Stimulated activated CD8-positive, alpha-beta memory T cell treated with anti-CD3 and anti-CD28 coated beads, Interleukin-15, amount 100 ng/mL, for 24 hours (primary cell): ENCODE measurements around the gene DUSP22.

Experiments
- DNase-seq: peaks from one replicate; pipeline ENCODE4 v3.0.0-alpha.2; 2020; ENCODE audit warnings: low read depth

Gene DUSP22

DNA sequence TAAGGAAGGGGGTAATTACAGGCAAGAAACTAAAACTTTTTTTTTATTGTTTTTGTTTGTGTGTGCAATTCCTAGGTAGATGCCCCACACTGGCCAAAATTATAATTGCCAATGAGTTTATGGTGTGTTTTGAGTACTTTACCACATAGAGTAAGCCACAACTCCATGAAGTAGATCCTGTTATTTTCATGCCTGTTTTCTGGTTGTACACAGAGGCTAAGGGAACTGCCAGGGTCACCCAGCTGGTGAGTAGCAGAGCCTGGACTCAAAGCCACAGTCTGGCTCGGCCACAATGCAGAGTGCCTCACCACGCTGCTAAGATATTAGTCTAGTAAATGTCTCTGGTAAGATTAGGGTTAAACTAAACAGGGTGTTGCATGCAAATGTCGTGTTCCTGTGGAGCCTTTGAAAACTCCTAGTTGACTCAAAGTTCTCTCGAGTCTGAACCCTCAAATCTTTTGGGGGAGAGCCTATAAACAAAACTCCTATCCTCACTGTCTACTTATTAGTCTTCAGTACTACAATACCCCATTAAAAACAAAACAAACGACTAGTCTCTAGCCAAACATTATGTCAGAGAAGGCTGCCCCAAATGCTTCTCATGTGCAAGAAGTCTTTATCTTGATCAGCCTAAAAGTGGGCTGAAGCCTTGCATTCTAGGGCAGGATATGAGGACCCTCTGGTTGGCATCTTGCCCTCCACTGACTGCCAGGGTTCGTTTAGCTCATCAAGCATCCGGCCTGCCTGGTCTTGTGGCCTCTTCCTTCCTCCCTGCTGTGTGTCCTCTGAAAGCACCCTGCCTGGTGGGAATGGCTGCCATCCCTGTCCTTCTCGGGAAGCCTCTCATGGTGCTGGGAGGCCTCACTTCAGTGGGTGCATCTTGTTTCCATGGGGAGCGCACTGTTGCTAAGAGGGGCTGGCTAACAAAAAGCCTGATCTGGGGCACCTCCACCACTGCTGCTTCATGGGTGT lies 4.2 kb downstream of the DUSP22 start:
- no peak for DNase-seq

DNA sequence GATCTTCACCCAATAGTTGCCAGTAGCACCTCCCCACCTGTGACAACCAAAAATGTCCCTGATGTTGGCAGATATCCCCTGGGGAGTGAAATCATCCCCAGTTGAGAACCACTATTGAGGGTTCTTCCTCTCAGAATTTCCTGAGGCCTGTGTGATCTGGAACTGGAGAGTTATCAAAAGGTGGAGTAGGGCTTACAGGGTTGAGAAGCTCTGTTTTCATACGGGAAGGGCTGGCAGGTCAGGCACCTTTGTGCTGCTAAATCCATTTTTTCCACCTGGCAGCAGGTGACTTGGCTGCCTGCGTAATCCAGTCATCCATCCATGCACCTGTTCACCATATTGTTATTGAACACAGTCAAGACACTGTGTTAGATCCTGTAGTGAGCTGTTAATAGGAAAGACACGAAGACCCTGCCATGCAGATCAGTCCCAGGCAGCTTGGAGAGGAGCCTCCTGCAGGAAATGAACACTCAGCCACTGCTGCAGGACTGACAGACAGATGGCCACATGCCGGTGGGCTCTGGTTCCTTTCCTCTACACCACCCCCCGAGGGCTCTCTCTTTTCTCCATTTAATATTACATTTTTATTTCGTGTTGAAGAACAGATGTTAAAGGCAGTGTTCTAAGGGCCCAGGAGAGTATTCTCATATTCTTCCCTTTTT lies 5.4 kb downstream of the DUSP22 start:
- DNase-seq = no peak

DNA sequence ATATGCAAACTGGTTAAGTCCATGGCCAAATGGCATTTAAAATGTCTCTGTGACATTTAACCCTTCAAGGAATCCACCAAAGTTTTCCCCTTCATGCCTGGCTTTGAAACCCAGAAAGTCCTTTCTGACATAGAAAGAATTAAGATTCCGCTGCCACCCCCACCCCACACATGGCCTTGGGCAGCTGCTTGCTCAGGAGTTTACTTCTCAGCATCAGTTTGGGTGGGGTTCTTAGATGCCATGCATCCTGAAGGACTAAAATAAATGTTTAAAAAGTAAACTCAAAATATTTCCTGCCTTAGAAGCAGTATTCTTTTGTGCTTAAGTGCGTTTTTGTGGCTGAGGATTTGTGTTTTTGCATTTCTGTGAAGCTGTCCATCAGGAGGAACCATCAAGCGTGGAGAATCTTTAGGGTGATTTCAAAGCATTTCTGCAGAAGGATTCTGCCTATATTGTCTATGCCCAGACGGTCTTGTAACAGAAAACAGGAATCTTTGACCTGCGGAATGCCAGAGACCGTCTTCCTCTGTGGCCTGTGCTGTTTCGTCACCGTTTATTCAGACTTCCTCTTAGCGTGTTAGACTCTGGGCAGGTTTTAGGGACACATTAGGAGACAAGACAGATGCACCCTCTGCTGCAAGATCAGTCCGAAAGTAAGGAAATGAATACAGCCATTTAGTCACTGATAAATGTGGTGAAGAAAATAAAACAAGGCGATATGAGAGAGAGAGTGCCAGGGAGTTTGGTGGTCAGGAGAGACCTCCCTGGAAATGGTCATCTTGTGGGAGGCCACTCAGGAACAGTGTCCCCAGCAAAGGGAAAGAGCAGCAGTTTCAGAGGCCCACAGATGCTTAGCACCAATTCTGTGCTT lies 6.2 kb downstream of the DUSP22 start:
- DNase-seq = no peak

DNA sequence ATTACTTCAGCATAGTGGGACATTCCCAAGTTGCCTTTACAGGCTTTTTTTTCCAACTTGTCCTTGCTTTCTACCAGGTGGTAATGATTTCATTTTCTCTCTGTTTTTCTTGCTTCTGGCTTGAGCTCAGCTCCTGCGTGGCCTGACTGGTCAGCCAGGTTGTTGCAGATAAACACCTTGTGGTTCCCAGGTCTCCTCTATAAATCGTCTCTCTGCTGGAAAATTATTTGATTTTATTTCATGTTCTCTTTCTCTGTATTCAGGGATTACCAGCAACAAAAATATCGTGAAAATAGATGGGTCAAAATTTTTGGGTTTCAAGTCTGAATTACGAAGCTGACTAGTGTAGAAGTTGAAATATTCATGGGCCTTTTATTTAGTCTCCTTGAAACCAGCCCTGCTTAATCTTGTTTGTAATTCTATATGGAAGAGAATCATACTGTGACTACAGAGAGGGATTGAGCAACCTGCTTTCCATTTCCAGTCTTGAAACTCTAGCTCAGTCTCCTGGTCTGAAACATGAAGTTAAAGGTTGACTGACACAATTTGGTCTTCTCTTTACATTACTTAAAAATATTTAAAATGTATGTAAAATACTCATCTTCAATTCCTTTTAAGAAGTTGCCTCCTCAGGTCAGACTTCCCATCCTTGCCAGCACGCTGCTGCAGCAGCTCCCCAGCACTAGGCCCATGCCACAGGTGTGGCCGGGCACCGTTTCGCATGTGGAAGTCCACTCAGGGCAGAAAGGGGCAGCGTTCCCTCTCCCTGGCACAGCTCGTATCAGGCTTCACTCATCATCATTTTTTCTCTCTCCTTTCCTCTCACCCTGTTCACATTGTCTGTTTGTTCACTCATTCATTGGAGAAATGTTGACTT lies 7.1 kb downstream of the DUSP22 start:
- no peak for DNase-seq

DNA sequence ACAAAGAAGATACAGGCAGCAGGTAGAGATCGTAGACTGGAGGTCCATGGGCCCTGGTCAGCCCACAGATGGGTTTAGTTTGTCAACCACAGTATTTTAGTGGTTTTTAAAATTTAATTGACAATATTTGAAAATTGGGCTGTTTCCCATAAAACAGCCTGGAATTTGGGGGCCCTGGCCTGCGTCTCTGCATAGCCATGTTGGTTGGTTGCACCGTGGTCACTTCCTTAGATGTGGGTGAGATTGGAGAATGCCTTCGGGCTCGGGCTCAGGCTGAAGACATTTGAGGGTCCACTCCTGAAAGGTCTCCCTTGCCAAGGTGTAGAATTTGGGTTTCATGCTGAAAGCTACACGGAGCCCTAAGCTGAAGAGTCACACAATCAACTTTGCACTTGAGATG lies 7.7 kb downstream of the DUSP22 start:
- DNase-seq = no peak

DNA sequence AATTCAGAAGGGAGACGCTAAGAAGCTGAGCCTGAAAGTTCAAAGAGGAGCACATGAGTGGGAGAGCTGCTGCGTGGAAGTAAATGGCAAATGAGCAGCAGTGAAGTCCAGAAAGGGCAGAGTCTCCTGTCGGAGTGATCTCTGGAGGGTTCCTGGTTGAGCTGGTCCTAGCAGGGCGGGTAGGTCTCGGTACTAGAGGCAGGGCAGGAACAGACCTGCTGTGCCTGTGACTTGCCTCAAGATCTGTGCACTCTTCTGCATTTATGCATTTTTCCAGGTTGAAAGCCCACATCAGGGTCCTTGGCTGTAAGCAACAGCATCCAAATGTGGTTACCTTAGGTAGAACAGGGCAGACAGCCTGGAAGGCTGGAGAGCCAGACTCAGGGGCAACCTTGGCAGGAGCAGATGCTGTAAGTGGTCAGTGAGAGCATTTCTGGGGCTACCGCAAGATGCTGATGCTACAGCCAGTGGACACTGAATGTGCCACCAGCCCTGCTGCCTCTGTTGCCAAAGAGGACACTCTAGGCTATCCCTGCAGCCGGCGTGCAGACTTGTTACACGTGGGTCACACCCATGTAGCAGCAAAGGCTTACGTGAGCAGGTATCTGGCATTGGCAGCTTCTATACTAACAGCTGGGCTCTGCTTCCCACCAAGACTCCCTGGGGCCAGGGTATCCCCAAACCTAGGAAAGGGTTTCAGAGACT lies 8.4 kb downstream of the DUSP22 start:
- no peak for DNase-seq

DNA sequence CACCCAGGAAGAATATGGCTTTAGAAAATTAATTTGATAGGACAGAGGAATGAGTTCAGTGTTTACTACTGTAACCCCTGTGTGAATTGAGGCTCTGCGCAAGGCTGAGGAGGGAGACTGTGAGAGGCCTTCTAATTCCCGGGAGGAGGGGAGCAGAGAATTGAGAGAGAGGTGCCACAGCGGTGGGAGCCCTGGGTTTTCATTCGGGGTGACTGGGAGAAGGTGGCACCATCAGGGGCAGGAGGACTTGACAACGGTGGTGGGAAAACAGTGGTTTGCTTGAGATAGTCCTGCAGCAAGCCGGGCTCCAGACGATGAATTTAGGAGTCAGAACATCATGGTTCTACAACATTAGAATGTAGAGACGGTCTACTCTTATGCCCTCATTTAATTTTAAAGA lies 9.2 kb downstream of the DUSP22 start:
- no peak for DNase-seq

DNA sequence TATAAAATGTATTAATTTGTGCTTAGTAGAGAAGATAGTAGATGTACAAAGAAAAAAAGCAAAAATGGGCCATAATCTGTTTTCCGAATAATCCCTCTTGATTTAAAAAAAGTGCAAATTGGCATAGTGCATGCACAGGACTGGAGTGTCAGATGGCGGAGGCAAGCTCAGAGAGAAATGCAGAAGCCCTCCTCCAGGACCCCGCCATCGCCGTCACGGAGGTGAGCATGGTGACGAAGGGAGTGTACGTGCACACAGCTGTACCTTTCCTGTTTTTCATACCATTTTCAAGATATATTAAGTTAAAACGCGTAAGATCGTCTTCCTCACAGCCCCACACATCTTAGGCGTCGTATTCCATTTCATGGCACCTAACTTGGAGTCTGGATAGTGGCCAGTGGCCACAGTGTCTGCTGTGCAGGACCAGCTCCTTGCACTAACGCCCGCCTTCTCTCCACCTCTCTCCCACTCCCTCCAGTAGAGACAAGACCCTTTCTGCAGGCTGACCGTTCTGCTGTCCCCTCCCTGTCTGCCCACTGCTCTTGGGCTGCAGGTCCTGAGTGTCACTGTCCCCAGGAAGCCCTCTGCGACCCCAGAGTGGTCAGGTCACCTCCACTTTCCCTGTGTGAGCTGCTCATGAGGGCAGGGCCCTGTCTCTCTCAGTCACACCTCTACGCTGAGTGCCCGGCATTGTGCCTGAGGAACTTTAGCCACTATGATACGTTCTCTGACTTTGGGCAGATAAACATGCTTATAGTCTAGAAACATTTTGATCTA lies 9.8 kb downstream of the DUSP22 start:
- DNase-seq = no peak

DNA sequence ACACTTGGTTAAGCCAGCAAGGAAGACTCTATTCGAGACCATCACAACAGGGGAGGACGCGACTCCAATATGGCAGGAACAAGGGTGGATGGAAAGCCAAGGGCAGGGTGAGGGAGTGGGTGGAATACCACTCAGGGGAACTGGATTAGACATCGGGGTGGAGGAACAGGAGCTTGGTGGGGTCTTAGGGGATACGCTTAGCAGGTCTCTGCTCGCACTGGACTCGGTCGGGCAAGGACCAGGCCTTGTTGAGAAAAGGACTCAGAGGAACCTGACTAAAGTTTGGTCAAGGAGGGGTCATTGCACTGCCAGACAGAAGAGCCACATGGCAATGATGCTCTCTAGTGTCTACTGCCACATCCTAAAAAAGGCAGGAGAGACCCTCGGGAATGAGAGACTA lies 10.5 kb downstream of the DUSP22 start:
- DNase-seq = no peak

DNA sequence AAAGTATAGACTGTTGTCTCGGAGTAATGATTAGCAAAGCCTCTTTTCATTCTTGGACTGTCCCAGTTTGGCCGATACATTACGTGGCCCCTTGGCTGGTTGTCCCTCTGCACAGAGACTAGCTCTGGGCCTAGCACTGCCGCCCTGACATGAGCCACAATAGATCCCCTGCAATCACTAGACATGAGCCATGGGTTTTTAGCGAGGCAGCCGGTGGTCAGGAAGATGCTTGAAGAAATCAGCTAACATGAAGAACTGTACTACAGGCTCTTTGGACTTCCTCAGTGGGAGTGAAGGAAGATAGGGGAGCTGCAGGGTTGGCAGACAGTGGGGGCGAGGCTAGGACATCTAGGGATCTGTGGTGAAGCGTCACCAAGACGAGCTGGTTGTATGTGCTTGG lies 11.0 kb downstream of the DUSP22 start:
- DNase-seq = no peak

DNA sequence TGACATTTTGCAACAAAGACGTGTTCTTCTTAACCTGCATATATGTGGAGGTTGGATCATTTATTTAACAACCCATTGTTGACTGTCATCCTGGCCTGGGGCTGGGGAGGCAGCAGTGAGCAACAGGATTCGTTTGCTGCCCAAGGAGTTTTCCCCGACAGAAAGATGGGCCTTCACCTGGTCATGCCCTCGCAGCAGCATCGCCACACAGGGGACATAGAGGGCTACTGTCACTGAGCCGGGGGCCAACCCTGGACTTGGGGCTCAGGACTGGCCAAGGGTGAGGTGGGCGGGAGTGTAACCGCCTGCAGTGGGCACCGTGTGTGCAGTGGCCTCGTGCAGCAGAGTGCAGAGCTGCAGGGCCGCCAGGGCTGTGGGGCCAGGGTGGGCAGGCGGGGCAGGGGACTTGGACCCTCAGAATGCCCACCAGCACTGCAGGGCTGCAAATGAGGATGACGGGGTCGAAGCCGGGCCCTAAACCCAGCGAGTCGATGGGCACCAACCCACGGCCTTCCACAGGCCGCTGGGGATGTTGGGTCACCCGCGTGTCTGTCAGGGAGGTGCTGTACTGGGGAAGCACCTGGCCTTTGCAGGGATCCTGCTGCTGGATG lies 11.8 kb downstream of the DUSP22 start:
- no peak for DNase-seq

DNA sequence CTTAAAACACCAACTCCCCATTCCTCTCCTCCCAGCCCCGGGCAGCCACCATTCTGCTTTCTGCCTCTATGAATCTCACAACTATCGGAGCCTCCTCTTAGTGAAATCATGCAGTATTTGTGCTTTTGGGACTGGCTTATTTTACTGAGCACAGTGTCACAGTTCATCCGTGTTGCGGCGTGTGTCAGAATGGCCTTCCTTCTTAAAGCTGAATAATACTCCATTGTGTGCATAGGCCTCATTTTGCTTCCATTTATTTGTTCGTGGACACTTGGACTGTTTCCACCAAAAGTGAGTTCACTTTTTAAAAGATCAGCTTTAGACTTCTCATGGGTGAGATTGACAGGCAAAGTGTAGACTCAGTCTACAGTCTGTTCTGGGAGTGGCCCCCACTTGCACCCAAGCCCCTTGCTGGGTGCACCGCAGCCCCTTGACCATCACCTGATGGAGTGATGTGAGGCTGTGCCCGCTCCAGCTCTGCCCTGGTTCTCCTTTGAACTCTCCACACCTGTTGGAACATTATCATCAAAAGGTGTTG lies 12.6 kb downstream of the DUSP22 start:
- no peak for DNase-seq

DNA sequence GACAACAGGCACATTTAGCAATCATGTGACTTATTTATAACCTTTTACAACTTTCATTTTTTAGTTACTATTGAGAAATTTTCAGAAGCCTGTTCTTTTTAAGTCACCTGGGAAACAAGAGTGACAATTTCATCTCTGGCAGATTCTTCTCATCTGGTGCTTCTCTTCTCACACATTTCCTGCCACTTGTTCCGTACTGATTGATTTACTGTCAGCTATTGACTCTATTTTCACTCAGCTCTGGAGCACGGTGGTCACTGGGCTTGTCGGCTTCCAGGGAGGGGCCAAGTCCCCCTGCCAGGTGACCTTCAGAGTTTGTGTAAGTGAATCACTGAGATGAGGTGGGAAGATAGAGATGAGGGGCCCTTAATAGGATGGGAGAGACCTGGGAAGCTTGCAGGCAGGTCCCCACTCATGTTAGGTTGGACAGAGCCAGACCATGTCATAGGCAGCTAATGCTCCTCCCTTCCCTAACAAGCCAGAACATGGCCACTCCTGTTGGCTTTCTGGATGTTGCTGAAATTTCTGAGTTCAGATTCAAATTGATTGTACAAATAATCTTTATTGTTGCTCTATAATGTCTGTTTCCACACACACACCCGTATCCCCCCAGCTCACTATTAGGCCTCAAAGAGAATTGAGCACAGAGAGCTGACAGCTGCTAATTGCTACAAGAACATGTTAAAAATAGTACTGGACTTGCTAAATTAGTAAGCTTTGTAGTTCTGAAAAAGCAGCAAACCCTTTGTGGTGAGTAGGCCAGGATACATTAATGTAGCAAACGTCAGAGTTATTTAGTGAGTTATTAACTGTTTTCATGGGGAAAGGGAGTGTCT lies 13.3 kb downstream of the DUSP22 start:
- DNase-seq = no peak

DNA sequence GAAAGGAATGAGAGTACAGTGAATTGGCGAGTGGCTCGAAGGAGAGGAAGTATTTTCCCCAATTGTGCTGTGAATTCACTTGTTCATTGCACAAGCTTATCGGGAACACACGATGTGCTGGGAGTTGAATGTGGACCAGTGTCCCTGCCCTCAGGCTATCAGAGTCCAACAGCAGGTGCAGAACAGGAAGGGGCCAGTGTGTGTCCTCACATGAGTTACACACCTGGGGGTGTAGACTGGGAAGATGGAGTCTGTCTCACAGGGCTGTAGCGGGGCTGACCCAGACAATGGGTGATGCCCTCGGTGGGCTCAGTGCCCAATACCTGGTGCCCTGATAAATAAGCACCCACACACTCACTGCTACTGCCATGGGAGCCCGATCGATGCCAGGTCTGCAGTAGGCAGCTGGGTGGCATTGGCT lies 14.4 kb downstream of the DUSP22 start:
- DNase-seq = no peak

DNA sequence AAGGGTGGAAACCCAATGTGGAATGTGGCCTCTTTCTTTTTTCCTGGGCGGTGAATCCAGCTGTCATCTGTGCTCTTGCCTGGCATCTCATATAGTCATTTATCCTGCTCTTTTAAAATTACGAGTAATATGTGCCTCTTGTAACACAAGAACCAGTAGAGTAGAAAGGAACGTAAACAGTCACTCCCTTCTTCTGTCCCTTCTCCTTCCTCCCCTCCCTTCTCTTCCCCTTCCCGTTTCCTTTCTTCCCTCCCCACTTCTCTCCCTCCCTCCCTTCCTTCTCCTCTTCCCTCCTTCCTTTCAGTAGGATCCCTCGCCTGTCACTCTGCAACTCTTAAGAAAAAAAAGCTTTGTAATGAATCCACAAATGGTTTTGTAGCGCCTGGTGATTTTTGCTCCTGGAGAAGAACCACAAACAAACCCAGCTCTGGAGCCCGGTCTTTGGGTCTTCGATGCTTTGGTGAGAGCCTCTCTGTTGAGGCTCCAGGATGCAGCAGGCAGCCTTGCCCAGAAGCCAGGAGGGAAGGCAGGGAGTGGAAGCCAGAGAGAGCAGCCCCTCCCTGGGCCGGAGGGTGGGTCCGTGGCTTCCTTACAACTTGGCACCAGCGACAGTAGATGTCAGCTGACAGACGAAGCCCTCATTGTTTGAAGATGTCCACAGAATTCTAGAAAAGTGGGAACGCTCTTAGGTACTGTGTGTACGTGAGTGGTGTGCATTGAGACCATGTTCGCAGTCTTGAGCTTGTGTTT lies 15.0 kb downstream of the DUSP22 start:
- DNase-seq = no peak

DNA sequence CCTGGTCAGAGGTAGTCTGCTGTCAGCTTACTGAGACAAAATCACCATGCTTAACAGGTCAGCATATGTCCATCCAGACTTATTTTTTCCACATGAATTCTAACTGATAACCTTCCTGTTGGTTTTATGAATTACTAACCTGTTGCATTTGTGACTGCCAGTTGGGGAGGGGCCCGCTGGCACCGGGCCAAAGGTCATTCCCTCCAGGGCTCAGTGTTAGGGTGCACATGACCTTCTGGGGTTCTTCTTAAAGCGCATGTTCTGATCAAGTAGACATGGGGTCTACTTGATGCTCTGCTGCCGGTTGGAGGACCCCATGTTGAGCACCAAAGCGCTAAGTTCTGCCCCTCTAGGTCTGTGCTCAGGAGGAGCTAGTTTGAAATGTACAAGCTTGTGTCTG lies 15.6 kb downstream of the DUSP22 start:
- no peak for DNase-seq

DNA sequence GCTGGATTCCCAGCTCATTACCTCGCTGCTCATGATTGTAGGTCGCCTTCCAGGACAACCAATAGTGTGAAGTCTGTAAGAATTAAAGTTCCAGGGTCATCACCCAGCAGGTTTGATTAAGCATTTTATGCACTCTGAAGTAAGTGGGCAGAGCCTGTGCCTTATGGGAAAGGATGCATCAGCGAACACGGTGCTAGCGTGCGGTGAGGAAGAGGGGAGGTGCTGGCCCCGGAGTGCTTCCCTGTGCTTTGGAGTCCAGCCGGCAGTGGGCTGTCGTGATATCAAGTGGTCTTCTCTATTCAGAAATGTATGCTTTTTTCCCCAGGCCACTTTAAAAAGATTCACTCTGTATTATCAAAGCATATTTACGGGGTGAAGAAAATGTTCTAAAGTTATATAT lies 16.0 kb downstream of the DUSP22 start:
- DNase-seq = no peak

DNA sequence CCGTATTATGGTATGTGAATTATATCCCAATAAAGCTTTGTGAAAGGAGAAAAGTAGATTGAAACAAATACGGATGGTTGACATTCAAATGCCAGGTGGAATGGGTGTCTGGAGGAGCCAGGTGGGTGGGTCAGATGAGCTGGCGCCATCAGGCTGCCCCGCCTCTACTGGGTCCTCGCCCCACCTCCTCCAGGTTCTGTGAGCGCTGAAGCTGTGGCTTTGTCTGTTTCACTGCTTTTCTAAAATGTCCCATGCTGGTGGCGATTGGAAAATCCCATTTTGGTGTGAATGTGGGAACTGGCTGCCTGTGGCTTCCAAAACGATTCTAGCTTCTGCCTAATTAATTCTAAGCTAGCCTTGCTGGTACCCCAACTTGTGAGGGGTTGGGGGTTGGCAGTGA lies 16.5 kb downstream of the DUSP22 start:
- no peak for DNase-seq
